SU-DHL-6 (cell line): ENCODE data around the gene KCNJ4.

Source experiments
- EZH2phosphoT487 ChIP-seq: fragments of 200-600 bp; sonication (generic), shearing (Covaris generic); conservative IDR thresholded peaks from 2 replicates; pipeline ENCODE4 v1.6.1; 2018; ENCODE audit warnings: mild to moderate bottlenecking, antibody characterized with exemption, low read length, moderate library complexity, mixed read lengths
- TF ChIP-seq, protein P1 (sequence below): fragments of 200-600 bp; sonication (generic); IDR thresholded peaks from one replicate; pipeline ENCODE4 v1.5.1; 2017; ENCODE audit warnings: antibody characterized with exemption, mild to moderate bottlenecking, low read length, moderate library complexity; ENCODE audit not compliant: insufficient read depth, poor library complexity, severe bottlenecking

DNA sequence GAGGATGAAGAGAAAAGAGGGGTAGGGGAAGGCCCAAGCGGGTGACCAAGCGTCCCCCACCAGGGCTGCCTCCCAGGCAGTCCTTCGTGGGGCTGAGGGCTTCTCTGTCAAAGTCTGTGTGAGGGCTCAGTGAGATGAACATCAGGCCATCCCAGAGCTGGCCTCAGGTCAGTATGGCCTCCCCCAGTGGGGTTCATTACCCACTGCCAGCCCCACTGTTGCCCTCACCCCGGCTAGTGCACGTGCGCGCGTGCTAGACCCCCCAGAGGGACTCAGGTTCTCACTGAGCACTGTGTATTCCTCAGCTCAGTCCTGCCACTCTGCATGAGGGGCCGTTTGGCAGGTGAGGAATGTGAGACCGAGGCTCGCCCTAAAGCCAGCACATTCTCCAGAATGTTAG, 16.2 kb upstream of the KCNJ4 start:
- TF ChIP-seq, protein P1, sequence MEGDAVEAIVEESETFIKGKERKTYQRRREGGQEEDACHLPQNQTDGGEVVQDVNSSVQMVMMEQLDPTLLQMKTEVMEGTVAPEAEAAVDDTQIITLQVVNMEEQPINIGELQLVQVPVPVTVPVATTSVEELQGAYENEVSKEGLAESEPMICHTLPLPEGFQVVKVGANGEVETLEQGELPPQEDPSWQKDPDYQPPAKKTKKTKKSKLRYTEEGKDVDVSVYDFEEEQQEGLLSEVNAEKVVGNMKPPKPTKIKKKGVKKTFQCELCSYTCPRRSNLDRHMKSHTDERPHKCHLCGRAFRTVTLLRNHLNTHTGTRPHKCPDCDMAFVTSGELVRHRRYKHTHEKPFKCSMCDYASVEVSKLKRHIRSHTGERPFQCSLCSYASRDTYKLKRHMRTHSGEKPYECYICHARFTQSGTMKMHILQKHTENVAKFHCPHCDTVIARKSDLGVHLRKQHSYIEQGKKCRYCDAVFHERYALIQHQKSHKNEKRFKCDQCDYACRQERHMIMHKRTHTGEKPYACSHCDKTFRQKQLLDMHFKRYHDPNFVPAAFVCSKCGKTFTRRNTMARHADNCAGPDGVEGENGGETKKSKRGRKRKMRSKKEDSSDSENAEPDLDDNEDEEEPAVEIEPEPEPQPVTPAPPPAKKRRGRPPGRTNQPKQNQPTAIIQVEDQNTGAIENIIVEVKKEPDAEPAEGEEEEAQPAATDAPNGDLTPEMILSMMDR: no peak
- TF ChIP-seq EZH2phosphoT487: no peak
